Psoas muscle (tissue), 8 donors: Measurements from ENCODE around the gene PIK3R6. TPM values are rescaled to one million over a fixed set of nuclear protein-coding genes. Genes with fewer than 3 reads are reported as not detected.

ENCODE experiments used
- ATAC-seq, 4 donors: fragments of 200-7000 bp; cut with Tn5 transposase; one replicate each; pipeline ENCODE4 v1.9.1; 2020; ENCODE audit warnings: moderate library complexity in 3 of 4, mild to moderate bottlenecking in 2 of 4
- DNase-seq, 2 donors: peaks; one replicate each; pipeline ENCODE4 v3.0.0-alpha.2; 2020
- H3K27ac ChIP-seq: fragments of 200-600 bp; one replicate; pipeline ENCODE4 v1.8.0; 2022
- H3K27me3 ChIP-seq, 3 donors: fragments of 200-600 bp in 1 of 3; one replicate each; pipeline versions ENCODE4 v1.6.1 to v1.8.0; 2013 to 2022; ENCODE audit warnings: low read length in 2 of 3, mild to moderate bottlenecking in 2 of 3, moderate library complexity in 1 of 3; ENCODE audit not compliant: insufficient read depth in 3 of 3
- H3K36me3 ChIP-seq, 2 donors: fragments of 200-600 bp in 1 of 2; one replicate each; pipeline versions ENCODE4 v1.6.1 to v1.8.0; 2013 to 2022; ENCODE audit warnings: low read depth in 1 of 2, mild to moderate bottlenecking in 1 of 2, moderate library complexity in 1 of 2; ENCODE audit not compliant: insufficient read depth in 1 of 2
- H3K4me1 ChIP-seq: fragments of 200-600 bp; one replicate; pipeline ENCODE4 v1.8.0; 2022
- H3K4me3 ChIP-seq: fragments of 200-600 bp; one replicate; pipeline ENCODE4 v1.8.0; 2022; ENCODE audit warnings: mild to moderate bottlenecking
- H3K9me3 ChIP-seq: fragments of 200-600 bp; one replicate; pipeline ENCODE4 v1.8.0; 2022
- CTCF ChIP-seq: fragments of 200-600 bp; IDR thresholded peaks from one replicate; pipeline ENCODE4 v1.8.0; 2022; ENCODE audit warnings: antibody characterized with exemption
- WGBS, 3 donors: extraction: QIAGEN DNeasy Blood & Tissue Kit; methylation state at CpG; one replicate each; pipeline versions ENCODE4 v1.1.6 to v1.1.7; 2013; 5-methylcytosine and 5-hydroxymethylcytosine counted together
- intact Hi-C, 2 donors: fragments of 100-400 bp; cut with DNase I; formaldehyde crosslinking; loops; one replicate each; pipeline versions ENCODE4 v1.11.0 to v1.14.2; 2022
- polyA plus RNA-seq, 3 donors: library from polyadenylated mRNA; stranded (reverse); fragments of 200-250 nt; gene quantifications; one replicate each; pipeline ENCODE4 v1.2.3, GENCODE V29; 2013
- total RNA-seq, 4 donors: library from RNA; stranded (reverse); fragmentation: NEBNext Ultra II Directional in 2 of 4; extraction: Animal tissue kit (Norgen Biotek cat#: 25700) in 2 of 4; gene quantifications; one replicate each; pipeline versions ENCODE4 v1.2.1 to v1.2.4, GENCODE V29; 2021 to 2023
- donor health status: healthy with polysubstance abuse.
- donor health status: DM: no; HTN: no; CAD: no; lungs with moderate emphysema.
- donor health status: Bipolar disorder and iron deficiency.
- donor health status: healthy.
- donor health status: DM: yes; HTN: yes; CAD: no.
- donor health status: DM: no; HTN: no; CAD: no.
- donor health status: DM: no; HTN: no; CAD: no.
- donor health status: DM: yes; HTN: yes; CAD: no.

Gene PIK3R6
- total and polyA plus RNA-seq, 7 donors: 0.08 to 0.58 (median 0.32) TPM

DNA sequence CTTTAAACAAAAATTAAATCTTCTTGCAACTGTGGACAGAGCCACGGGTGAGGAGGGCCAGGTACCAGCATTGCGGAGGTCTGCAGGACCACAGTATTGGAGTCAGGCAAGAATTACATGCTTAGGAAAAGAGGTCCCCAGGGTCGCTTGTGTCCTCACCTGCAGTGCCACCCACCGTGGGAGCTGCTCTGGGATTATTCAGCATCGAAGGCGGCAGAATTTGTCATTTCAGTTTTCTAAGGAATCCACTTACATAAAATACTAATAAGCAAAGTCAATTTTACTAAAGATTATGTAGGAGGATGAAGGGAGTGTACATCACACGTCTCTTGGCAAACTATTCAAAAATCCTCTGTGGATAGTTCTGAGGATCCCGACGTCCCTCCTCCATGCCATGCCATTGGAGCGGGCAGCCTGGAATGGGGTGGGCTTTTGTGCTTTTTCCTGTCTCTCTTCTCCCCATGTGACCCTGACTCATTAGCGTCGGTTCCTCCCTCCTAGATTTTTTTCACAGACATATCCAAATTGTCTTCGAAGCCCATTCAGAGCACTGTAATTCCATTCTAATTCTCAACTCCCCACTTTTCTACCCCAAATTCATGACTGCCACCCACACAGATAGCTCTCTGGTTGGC is 3.0 kb upstream of the PIK3R6 start:
- no peaks in the 10 kb centered on the region for H3K4me1 ChIP-seq
- DNase-seq (no peak), ATAC-seq (no peak)
- H3K36me3 ChIP-seq: no peaks in the 10 kb centered on the region
- intact Hi-C loops: no loop called here
- H3K27ac ChIP-seq: no peak overlapping the region
- TF ChIP-seq CTCF: no peak
- no peaks in the 10 kb centered on the region for H3K9me3 ChIP-seq
- H3K27me3 ChIP-seq: peaks cover 0 to 4% (median 0%) of the 10 kb centered on the region in 3 donors
- 76 to 81% (median 77%) methylated on average over 13 of the region's 13 CpGs for WGBS, 3 donors
- no peak overlapping the region for H3K4me3 ChIP-seq

DNA sequence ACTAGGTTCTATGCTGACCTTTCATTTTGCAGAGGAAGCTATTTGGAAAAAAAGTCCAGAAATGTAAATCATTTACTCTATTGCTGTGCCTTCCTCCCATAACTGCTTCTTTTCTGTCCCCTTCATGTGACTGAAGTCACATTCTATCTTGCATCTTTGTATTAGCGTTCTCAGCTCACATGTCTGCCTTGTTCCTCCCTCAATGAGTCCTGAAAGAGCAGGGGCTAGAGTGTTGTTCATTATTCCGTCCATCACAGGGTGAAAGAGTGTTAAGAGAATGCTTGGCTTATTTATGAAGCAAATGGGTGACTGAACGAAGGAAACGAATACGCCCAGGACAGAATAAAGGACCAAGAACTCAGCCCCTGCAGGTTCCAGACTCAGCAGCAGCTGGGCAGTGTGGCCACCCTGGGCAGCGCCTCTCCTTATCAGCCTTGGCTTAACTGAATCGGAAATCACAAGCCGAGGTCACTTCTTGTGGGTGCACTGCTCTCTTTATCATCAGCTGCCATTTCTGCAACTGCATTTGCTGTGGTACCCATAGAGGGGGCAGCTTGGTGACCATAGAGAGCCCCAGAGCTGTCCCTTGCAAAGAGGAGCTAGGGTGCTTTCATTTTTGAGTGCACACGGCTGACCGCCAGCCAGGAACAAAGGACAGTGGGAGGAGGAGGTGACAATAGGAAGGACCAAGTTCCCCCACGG is 1.8 kb upstream of the PIK3R6 start:
- Histone ChIP-seq H3K27me3 (peaks cover 0 to 2% (median 0%) of the 10 kb centered on the region in 3 donors), H3K36me3 (no peaks in the 10 kb centered on the region), H3K4me3 (no peak overlapping the region), H3K4me1 (no peaks in the 10 kb centered on the region), H3K9me3 (no peaks in the 10 kb centered on the region), H3K27ac (no peak overlapping the region)
- ATAC-seq (no peak), DNase-seq (no peak)
- no peak for TF ChIP-seq CTCF
- WGBS, 3 donors: 64 to 68% (median 64%) methylated on average over 11 of the region's 11 CpGs
- intact Hi-C loops: no loop called here

GRCh38 chr17:8868529-8868951 is 1.1 kb upstream of the PIK3R6 start:
- Histone ChIP-seq H3K9me3 (no peaks in the 10 kb centered on the region), H3K4me3 (no peak overlapping the region), H3K27me3 (no peaks in the 10 kb centered on the region), H3K4me1 (no peaks in the 10 kb centered on the region), H3K36me3 (no peaks in the 10 kb centered on the region), H3K27ac (no peak overlapping the region)
- no peak for ATAC-seq
- no peak for TF ChIP-seq CTCF
- 68 to 79% (median 71%) methylated on average over 4 of the region's 4 CpGs for WGBS, 3 donors
- no peak for DNase-seq
- intact Hi-C loops: no loop called here

GRCh38 chr17:8868092-8868491 is 618 bp upstream of the PIK3R6 start:
- intact Hi-C loops: no loop called here
- Histone ChIP-seq H3K27ac (no peak overlapping the region), H3K36me3 (no peaks in the 10 kb centered on the region), H3K9me3 (no peaks in the 10 kb centered on the region), H3K4me3 (no peak overlapping the region), H3K27me3 (no peaks in the 10 kb centered on the region), H3K4me1 (no peaks in the 10 kb centered on the region)
- DNase-seq (no peak), ATAC-seq (no peak)
- 94% methylated on average over 1 of the region's 1 CpG for WGBS, 3 donors
- TF ChIP-seq CTCF: no peak
